Subcutaneous adipose tissue (tissue), 4 donors: ENCODE data around the gene CKM. TPM values are rescaled to one million over a fixed set of nuclear protein-coding genes. Genes with fewer than 3 reads are reported as not detected.

Experiments
- total RNA-seq, 4 donors: library from RNA; depleted of rRNA; stranded (reverse); fragments of >200 nt; gene quantifications; one replicate each; pipeline ENCODE4 v1.1.0, GENCODE V29; 2016
- TF ChIP-seq, protein P1 (sequence below): fragments of 450-650 bp; IDR thresholded peaks from one replicate; pipeline ENCODE4 v1.5.1; 2016; ENCODE audit warnings: low read depth, mild to moderate bottlenecking, control low read depth, antibody characterized with exemption, moderate library complexity

Gene CKM
- total RNA-seq, 4 donors from 2014 or later, result not detected

DNA sequence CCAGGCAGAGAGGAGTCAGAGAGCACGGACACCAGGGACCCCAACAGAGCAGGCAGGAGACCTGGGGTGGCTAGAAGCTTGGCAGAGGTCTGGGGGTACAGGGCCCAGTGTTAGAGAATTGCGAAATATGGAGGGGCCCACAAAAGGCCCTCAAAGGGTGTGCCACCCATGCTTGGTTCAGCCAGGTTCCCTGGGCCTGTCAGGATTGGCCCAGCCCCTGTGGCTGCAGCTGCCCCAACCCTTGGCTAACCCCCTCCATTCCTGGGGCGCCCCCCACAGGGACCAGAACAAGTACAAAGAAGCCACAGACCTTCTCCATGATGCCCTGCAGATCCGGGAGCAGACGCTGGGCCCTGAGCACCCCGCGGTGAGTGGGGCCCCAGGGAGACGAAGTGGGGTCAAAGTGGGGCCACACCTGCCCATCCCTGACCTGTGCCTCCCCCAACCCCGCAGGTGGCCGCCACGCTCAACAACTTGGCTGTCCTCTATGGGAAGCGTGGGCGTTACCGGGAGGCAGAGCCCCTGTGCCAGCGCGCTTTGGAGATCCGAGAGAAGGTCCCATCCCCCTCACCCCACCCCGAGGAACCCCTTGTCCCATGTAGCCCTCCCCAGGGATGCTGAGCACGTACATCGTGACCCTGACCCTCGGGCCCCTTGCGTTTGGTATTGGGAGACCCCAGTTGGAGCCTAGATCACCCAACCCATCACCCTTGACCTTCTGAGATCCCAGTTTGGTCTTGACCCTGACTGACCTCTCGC, 25.9 kb upstream of the CKM start:
- TF ChIP-seq, protein P1, sequence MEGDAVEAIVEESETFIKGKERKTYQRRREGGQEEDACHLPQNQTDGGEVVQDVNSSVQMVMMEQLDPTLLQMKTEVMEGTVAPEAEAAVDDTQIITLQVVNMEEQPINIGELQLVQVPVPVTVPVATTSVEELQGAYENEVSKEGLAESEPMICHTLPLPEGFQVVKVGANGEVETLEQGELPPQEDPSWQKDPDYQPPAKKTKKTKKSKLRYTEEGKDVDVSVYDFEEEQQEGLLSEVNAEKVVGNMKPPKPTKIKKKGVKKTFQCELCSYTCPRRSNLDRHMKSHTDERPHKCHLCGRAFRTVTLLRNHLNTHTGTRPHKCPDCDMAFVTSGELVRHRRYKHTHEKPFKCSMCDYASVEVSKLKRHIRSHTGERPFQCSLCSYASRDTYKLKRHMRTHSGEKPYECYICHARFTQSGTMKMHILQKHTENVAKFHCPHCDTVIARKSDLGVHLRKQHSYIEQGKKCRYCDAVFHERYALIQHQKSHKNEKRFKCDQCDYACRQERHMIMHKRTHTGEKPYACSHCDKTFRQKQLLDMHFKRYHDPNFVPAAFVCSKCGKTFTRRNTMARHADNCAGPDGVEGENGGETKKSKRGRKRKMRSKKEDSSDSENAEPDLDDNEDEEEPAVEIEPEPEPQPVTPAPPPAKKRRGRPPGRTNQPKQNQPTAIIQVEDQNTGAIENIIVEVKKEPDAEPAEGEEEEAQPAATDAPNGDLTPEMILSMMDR, result no peak

- TF ChIP-seq, protein P1, result no peak
Observed at GRCh38 chr19:45347570-45348366, 25.1 kb upstream of the CKM start.

GRCh38 chr19:45346449-45346848, 23.8 kb upstream of the CKM start:
- TF ChIP-seq, protein P1, result no peak

GRCh38 chr19:45345506-45345860, 22.8 kb upstream of the CKM start:
- TF ChIP-seq, protein P1, result no peak

GRCh38 chr19:45344621-45345505, 22.2 kb upstream of the CKM start:
- TF ChIP-seq, protein P1, result no peak

DNA sequence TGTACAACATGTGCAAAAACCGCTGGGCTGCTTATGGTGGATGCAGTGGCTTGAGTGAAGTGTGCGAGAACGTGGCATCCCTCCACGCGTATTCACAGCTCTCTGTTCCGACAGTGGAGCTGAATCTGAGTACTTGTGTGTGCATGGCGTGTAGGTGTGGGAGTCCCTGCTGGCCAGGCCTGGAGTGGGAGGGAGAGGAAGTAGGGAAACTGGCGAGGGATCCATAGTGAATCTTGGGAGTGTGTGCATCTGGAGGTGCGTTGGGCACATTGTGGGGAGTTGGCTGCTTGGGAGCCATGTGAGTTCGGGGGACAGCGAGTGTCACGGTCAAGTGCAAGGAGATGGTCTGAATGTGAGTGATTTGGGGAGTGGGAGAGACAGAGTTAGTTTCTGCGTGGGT, 20.2 kb upstream of the CKM start:
- TF ChIP-seq, protein P1, result no peak
